ENCODE results near the gene REL.

The REL gene

DNA sequence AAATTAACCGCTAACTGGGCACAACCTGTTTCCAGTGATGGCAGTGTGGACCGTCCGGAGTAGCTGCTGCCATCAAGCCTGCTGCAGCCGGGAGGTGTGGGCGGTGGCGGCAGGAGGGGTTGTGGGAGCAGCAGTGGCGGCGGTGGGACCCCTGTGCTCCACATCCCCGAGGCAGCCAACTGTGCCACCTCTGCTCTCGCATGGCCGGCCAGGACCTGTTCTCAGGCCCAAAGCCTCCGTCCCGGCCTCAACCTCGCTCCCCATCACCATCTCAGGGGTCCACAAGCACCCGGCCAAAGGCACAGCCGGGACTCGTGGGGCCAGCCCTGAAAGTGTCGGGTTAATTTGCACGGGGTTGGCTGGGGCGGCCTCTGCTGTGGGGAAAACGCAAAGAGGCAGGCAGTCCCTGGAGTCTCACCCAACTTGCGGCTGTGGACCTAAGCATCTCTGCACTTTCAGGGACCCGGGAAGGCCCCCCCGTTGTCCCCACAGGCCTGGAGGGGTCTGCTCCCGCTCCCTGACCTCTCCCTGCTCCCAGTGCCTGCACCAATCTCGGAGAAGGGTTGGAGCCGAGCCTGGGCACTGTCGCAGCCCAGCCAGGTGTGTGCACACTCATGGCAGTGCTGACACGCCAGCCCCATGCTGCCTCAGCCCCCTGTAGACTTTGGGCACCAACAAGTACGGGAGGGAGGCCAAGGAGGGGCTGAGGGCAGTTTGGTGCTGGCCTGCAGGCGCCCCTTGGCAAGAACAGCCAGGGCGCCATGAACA lies 91.7 kb downstream of the REL start:
- Histone ChIP-seq H3K27me3 (ENCODE audit: control insufficient read depth in 5 of 5, insufficient read depth in 4 of 5, low read length in 5 of 5) (no peaks in the 10 kb centered on the region), H3K9me3 (ENCODE audit: control insufficient read depth in 5 of 5, low read length in 5 of 5) (no peaks in the 10 kb centered on the region), H3K4me3 (ENCODE audit: low read depth in 1 of 5, low read length in 5 of 5) (no peak overlapping the region), H3K9ac (ENCODE audit: low read length in 5 of 5) (no peak overlapping the region), H3K27ac (ENCODE audit: low read depth, low read length) (no peak overlapping the region), H3K36me3 (ENCODE audit: control insufficient read depth in 5 of 5, insufficient read depth in 5 of 5, low read length in 5 of 5) (no peaks in the 10 kb centered on the region), H3K4me1 (ENCODE audit: control insufficient read depth in 5 of 5, insufficient read depth in 5 of 5, low read length in 5 of 5) (no peaks in the 10 kb centered on the region)

DNA sequence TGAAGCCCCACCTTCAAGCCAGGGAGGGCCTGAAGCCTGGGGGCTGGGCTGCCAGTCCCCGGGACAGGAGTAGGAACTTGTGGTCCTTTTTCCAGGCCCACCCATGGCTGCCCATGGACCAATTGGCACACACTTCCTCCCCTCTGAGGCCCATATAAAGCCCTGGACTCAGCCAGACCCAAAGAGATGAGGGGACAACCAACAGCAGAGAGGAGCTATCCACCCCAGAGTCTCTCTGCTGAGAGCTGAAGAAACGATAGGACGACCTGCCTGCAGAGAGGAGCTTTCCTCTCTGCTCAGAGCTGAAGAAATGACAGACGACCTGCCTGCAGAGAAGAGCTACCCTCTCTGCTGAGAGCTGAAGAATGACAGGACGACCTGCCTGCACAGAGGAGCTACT lies 92.3 kb downstream of the REL start:
- Histone ChIP-seq H3K4me1 (ENCODE audit: control insufficient read depth in 5 of 5, insufficient read depth in 5 of 5, low read length in 5 of 5) (no peaks in the 10 kb centered on the region), H3K27ac (ENCODE audit: low read depth, low read length) (no peak overlapping the region), H3K27me3 (ENCODE audit: control insufficient read depth in 5 of 5, insufficient read depth in 4 of 5, low read length in 5 of 5) (no peaks in the 10 kb centered on the region), H3K9ac (ENCODE audit: low read length in 5 of 5) (no peak overlapping the region), H3K9me3 (ENCODE audit: control insufficient read depth in 5 of 5, low read length in 5 of 5) (no peaks in the 10 kb centered on the region), H3K4me3 (ENCODE audit: low read depth in 1 of 5, low read length in 5 of 5) (no peak overlapping the region), H3K36me3 (ENCODE audit: control insufficient read depth in 5 of 5, insufficient read depth in 5 of 5, low read length in 5 of 5) (no peaks in the 10 kb centered on the region)

DNA sequence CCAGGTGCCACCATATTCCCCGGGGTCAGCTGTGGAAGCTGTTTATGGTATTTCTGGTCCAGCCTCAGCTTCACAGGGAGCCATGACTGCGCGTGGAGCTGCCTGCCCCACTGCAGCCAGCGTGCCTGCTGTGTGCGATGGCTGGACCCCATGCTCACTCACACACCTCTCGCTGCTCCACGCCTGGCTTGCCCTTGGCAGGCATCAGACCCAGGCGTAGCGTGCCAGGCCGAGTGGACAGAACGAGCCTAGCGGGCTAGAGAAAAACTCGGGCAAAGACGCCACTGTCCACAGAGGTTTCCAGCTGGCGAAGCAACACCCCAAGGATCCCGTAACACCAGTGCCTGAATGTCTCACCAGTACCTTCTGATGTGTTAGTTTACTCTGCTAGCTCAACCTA lies 93.3 kb downstream of the REL start:
- Histone ChIP-seq H3K9me3 (ENCODE audit: control insufficient read depth in 5 of 5, low read length in 5 of 5) (no peaks in the 10 kb centered on the region), H3K4me3 (ENCODE audit: low read depth in 1 of 5, low read length in 5 of 5) (no peak overlapping the region), H3K9ac (ENCODE audit: low read length in 5 of 5) (no peak overlapping the region)

More for the DNA sequence above, 93.3 kb downstream of the REL start:
- no peaks in the 10 kb centered on the region for H3K27me3 ChIP-seq (ENCODE audit: control insufficient read depth in 5 of 5, insufficient read depth in 4 of 5, low read length in 5 of 5)
- no peak overlapping the region for H3K27ac ChIP-seq (ENCODE audit: low read depth, low read length)
- H3K4me1 ChIP-seq (ENCODE audit: control insufficient read depth in 5 of 5, insufficient read depth in 5 of 5, low read length in 5 of 5) = no peaks in the 10 kb centered on the region
- H3K36me3 ChIP-seq (ENCODE audit: control insufficient read depth in 5 of 5, insufficient read depth in 5 of 5, low read length in 5 of 5) = no peaks in the 10 kb centered on the region
